Measurements from ENCODE around the gene ANKMY1. TPM values are rescaled to one million over a fixed set of nuclear protein-coding genes. Genes with fewer than 3 reads are reported as not detected.
A peak's percentile ranks its signal among the peaks of the same experiment; 100 is the strongest.

ANKMY1 gene
- total and polyA plus RNA-seq, 2 experiments from 2014 or later, result 9.2 to 11.1 TPM

- 88% methylated on average over 15 of the region's 16 CpGs for WGBS (ENCODE audit: low lambda C conversion rate, missing lambda C conversion rate)
- no peak overlapping the region for H2AFZ ChIP-seq
Observed at GRCh38 chr2:240458044-240458899, 99.5 kb downstream of the ANKMY1 start.

DNA sequence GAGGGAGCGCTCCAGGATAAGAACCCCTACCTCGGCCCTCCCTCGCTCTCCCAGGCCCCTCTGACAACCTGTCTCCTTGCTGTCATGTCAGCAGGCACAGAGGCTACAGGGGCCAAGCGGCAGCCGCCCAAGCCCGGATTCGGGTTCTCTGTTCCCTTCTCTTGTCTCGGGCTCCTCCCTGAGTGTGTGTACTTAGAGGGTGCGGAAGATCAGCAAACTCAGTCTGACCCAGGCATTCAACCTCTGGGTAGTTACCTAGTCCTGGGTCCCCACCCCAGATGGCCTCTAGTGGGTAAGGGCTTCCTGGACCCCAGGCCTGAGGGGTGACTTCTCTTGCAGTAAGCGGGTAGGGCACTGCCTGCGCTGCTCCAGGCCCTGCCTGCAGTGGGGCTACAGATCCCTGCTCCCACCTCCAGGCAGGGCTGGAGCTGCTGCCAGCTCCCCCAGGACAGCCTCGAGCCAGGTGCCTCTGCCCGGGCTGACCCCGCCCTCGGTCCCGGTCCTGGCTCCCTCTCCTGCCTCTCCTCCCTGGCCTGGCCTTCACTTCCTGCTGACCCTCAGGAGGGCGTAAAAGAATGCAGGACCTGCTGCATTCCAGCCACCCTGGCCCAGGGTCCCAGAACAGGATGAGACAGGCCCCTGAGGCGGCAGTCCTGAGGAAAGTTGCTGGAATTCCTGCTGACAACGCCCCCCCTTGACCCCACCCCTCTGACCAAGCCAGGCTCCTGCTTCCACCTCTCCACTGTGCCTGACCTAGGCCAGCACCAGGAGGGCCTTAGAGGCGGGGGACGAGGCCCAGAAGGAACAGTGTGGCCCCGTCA is 100.4 kb downstream of the ANKMY1 start:
- H3K4me2 ChIP-seq, result peak overlapping the region; percentile 77
- peak overlapping the region; percentile 48 for H3K27ac ChIP-seq
- H3K9me3 ChIP-seq (ENCODE audit: low read depth), result no peaks in the 10 kb centered on the region
- H3K4me1 ChIP-seq (ENCODE audit: insufficient read depth), result peaks cover 26% of the 10 kb centered on the region
- H4K20me1 ChIP-seq (ENCODE audit: insufficient read depth, poor library complexity, severe bottlenecking), result peaks cover 55% of the 10 kb centered on the region
- H3K36me3 ChIP-seq (replicated peaks; ENCODE audit: insufficient read depth, low read depth), result no peaks in the 10 kb centered on the region
- peaks cover 3% of the 10 kb centered on the region for H3K79me2 ChIP-seq
- no peaks in the 10 kb centered on the region for H3K9me2 ChIP-seq (replicated peaks; ENCODE audit: insufficient read depth)
- 72% methylated on average over 20 of the region's 22 CpGs for WGBS (ENCODE audit: low lambda C conversion rate, missing lambda C conversion rate)
- H3K4me3 ChIP-seq, result no peak overlapping the region
- H3K27me3 ChIP-seq, result peaks cover 5% of the 10 kb centered on the region
- DNase-seq (ENCODE audit: low spot score), result no peak
- H2AFZ ChIP-seq, result no peak overlapping the region
- TF ChIP-seq, protein P1, sequence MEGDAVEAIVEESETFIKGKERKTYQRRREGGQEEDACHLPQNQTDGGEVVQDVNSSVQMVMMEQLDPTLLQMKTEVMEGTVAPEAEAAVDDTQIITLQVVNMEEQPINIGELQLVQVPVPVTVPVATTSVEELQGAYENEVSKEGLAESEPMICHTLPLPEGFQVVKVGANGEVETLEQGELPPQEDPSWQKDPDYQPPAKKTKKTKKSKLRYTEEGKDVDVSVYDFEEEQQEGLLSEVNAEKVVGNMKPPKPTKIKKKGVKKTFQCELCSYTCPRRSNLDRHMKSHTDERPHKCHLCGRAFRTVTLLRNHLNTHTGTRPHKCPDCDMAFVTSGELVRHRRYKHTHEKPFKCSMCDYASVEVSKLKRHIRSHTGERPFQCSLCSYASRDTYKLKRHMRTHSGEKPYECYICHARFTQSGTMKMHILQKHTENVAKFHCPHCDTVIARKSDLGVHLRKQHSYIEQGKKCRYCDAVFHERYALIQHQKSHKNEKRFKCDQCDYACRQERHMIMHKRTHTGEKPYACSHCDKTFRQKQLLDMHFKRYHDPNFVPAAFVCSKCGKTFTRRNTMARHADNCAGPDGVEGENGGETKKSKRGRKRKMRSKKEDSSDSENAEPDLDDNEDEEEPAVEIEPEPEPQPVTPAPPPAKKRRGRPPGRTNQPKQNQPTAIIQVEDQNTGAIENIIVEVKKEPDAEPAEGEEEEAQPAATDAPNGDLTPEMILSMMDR (IDR thresholded peaks at IDR 0.05; ENCODE audit: poor library complexity), result no peak
- TF ChIP-seq EZH2 (IDR thresholded peaks at IDR 0.05; ENCODE audit: borderline replicate concordance) (no peak), EZH2phosphoT487 (IDR thresholded peaks at IDR 0.05; ENCODE audit: low read depth, severe bottlenecking, unreplicated experiment) (no peak)

More at GRCh38 chr2:240458044-240458899, 99.5 kb downstream of the ANKMY1 start:
- no peaks in the 10 kb centered on the region for H3K36me3 ChIP-seq (replicated peaks; ENCODE audit: insufficient read depth, low read depth)
- TF ChIP-seq EZH2phosphoT487 (IDR thresholded peaks at IDR 0.05; ENCODE audit: low read depth, severe bottlenecking, unreplicated experiment), result no peak
- no peaks in the 10 kb centered on the region for H3K9me3 ChIP-seq (ENCODE audit: low read depth)
- peaks cover 3% of the 10 kb centered on the region for H3K79me2 ChIP-seq
- peaks cover 52% of the 10 kb centered on the region for H4K20me1 ChIP-seq (ENCODE audit: insufficient read depth, poor library complexity, severe bottlenecking)
- peaks cover 26% of the 10 kb centered on the region for H3K4me1 ChIP-seq (ENCODE audit: insufficient read depth)
- H3K4me2 ChIP-seq, result no peak overlapping the region
- no peaks in the 10 kb centered on the region for H3K9me2 ChIP-seq (replicated peaks; ENCODE audit: insufficient read depth)
- H3K27ac ChIP-seq, result peak overlapping the region; percentile 48
- DNase-seq (ENCODE audit: low spot score), result no peak
- H3K4me3 ChIP-seq, result no peak overlapping the region
- H3K27me3 ChIP-seq, result peaks cover 5% of the 10 kb centered on the region

DNA sequence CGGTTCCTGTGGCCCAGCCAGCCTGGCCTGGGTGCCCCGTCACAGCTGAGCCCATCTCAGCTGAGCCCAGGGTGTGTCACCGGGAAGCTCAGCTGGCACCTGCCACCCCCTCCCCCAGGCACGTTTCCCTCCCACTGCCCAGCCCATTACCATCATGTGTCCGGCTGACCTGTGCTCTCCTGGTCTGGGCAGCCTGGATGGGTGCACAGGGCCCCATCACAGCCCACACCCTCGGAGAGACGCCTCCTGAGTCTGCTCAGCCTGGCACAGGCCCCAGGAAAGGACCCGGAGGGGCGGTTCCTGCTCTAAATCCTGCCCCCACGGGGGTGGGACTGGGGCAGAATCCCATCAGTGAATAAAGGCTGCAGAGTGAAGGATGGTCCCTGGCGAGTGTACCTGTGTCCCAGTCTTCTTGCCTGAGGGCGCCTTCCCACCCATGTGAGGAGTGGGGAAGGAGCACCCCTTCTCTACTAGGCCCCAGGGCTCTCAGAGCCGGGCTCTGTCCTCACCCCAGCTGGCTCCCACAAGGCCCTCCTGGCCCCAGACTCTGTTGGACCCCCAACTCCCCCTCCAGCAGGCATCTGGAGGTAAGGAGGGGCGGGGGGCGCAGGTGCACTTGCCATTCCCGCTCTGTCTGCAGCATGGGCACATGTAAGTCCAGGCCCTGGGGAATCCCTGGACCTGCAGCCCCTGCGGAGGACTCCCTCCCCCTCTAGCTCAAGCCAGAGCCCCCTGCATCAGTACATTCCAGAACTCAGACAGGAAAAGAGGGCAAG is 101.2 kb downstream of the ANKMY1 start:
- Histone ChIP-seq H2AFZ (no peak overlapping the region), H3K4me3 (no peak overlapping the region), H4K20me1 (ENCODE audit: insufficient read depth, poor library complexity, severe bottlenecking) (peaks cover 63% of the 10 kb centered on the region), H3K4me2 (peak overlapping the region; percentile 77), H3K27me3 (peaks cover 5% of the 10 kb centered on the region), H3K36me3 (replicated peaks; ENCODE audit: insufficient read depth, low read depth) (no peaks in the 10 kb centered on the region), H3K79me2 (peaks cover 6% of the 10 kb centered on the region), H3K9me3 (ENCODE audit: low read depth) (no peaks in the 10 kb centered on the region), H3K27ac (no peak overlapping the region), H3K9me2 (replicated peaks; ENCODE audit: insufficient read depth) (no peaks in the 10 kb centered on the region), H3K4me1 (ENCODE audit: insufficient read depth) (peaks cover 33% of the 10 kb centered on the region)
- TF ChIP-seq EZH2phosphoT487 (IDR thresholded peaks at IDR 0.05; ENCODE audit: low read depth, severe bottlenecking, unreplicated experiment) (no peak), EZH2 (IDR thresholded peaks at IDR 0.05; ENCODE audit: borderline replicate concordance) (no peak)
- TF ChIP-seq, protein P1 (IDR thresholded peaks at IDR 0.05; ENCODE audit: poor library complexity), result no peak
- WGBS (ENCODE audit: low lambda C conversion rate, missing lambda C conversion rate), result 81% methylated on average over 17 of the region's 17 CpGs
- DNase-seq (ENCODE audit: low spot score), result no peak

Data from hepatocyte (in vitro differentiated cells).